GM12891 (cell line): ENCODE results near the gene MGARP.

Source experiments
- DNase-seq: peaks from one replicate; pipeline ENCODE4 v3.0.0; 2011; ENCODE audit warnings: low spot score; ENCODE audit not compliant: insufficient read length
- FAIRE-seq: peaks from 2 replicates; lab custom pipeline; 2011; peaks lifted over from hg19 to GRCh38; lab: Jason Lieb, UNC
- PAX5 ChIP-seq: IDR thresholded peaks from 2 replicates; pipeline ENCODE4 v1.6.1; 2011; ENCODE audit warnings: low read length, moderate library complexity, mild to moderate bottlenecking; ENCODE audit not compliant: insufficient read depth, severe bottlenecking
- POLR2A ChIP-seq: IDR thresholded peaks from 2 replicates; pipeline ENCODE4 v1.6.1; 2011; ENCODE audit warnings: low read depth, low read length, control low read depth
- POLR2AphosphoS5 ChIP-seq: IDR thresholded peaks from 2 replicates; pipeline ENCODE4 v1.6.1; 2011; ENCODE audit warnings: low read depth, low read length, control low read depth
- POU2F2 ChIP-seq: IDR thresholded peaks from 2 replicates; pipeline ENCODE4 v1.6.1; 2011; ENCODE audit warnings: low read depth, mild to moderate bottlenecking, control low read depth, low read length, moderate library complexity
- SPI1 ChIP-seq: IDR thresholded peaks from 2 replicates; pipeline ENCODE4 v1.6.1; 2011; ENCODE audit warnings: low read depth, low read length, control low read depth
- TAF1 ChIP-seq: IDR thresholded peaks from 2 replicates; pipeline ENCODE4 v1.6.1; 2011; ENCODE audit warnings: low read depth, low read length, control low read depth

Gene MGARP

DNA sequence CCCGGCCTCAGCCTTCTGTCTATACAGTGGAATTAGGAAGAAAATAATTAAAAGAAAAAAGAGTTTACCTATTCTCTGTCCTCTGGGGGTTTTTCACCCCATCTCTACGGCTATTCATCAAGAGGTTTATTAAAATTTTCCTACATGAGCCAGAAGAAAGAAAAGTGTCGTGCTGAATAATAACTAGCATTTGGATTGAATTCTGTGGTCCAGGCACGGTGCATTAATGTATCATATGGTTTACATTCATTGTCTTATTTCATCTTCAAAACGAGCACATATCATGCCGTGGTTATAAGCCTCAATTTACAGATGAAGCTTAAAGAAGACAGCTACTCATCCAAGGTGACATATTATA lies 15.9 kb upstream of the MGARP start:
- TF ChIP-seq POLR2A (no peak), POLR2AphosphoS5 (no peak), SPI1 (no peak), PAX5 (no peak), POU2F2 (no peak), TAF1 (no peak)
- DNase-seq (no peak), FAIRE-seq (no peak)

GRCh38 chr4:139295206-139295941 lies 15.3 kb upstream of the MGARP start:
- TF ChIP-seq POLR2AphosphoS5 (peak; percentile 74), POLR2A (peak; percentile 77), POU2F2 (peak; percentile 57; the same call in 1 of the 2 replicates), SPI1 (no peak), PAX5 (no peak), TAF1 (peak; percentile 96)
- FAIRE-seq (peak; percentile 96), DNase-seq (peak; percentile 79)

DNA sequence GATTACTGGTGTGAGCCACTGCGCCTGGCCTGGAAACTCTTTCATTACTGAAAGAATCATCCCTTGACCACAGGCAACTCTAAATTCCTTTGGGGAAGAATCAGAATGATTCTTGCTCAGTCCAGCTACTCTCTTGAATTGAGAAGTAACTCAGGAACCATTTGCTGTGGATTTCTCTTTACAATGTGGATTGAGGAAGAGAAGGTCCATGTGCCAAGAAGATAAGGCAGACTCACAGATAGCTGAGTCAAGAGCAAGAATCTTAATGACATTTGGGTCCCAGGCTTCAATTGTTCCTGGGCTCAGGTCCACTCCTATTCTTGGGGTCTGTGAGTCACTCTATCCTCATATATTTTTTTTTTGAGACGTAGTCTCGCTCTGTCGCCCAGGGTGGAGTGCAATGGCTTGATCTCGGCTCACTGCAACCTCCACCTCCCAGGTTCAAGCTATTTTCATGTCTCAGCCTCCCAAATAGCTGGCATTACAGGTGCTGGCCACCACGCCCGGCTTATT lies 6.2 kb upstream of the MGARP start:
- TF ChIP-seq PAX5: no peak
- no peak for TF ChIP-seq POLR2AphosphoS5
- TF ChIP-seq POU2F2: no peak
- TF ChIP-seq SPI1: no peak
- no peak for TF ChIP-seq TAF1
- TF ChIP-seq POLR2A: no peak
- FAIRE-seq (no peak), DNase-seq (no peak)

DNA sequence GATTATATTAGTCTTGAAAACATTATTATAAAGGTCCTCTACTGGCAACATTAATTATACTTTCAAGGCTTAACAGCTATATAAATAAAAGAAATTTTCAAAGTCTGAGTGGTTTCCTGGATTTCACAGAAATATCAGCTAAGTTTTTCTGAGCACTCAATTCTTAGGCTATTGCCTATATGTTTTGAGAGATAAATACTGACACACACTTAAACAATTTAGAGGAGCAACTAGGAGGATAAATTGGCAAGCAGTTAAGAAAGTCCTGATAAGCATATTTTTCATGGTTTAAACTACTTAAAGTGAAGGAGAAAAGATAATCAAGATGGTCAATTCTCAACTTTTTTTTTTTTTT lies 2.7 kb upstream of the MGARP start:
- DNase-seq: no peak
- TF ChIP-seq POLR2AphosphoS5 (no peak), PAX5 (no peak), POU2F2 (no peak), TAF1 (no peak), POLR2A (no peak), SPI1 (no peak)
- no peak for FAIRE-seq

GRCh38 chr4:139282065-139282720 lies 2.2 kb upstream of the MGARP start:
- no peak for FAIRE-seq
- DNase-seq: no peak

DNA sequence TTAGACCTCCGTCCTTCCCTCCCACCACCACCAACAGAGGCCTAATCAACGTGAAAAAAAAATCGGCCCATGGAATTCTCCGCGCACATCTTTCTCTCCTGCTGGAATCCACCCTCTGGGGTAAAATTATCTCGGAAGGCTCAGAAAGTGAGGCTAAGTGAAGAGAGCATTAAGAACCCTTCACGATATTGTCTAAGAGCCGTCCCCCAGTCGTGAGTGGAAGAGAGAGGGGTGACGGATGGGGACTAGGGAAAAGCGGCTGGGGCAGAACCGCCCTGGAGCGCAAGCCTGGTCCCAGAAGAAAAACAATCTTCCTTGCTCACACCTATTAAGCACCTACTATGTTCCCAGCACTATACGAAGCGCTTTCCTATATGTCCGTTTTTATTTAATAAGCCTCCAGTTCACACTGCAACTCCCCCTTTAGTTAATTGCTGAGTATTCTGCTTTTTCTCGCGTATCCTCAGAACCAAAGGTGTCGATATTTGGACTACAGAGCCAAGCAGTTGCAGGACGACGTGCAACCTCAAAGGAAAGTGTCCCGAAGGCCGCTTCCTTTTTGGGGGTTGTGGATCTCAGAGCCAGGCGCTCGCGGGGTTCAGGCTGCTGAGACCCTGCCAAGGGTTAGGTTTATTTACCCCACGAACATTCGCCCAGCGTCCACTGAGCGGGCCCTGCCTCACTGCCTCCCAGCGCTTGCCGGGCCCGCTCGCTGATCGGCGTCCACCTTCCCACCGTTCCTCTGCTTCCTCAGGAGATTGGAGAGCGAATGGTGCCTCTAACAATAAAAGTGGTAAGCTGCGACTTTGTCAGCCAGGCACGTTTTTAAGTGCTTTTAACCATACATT lies 889 bp downstream of the MGARP start:
- no peak for TF ChIP-seq POLR2A
- no peak for TF ChIP-seq SPI1
- no peak for DNase-seq
- FAIRE-seq: peak; percentile 20

More at GRCh38 chr4:139282065-139282720, 2.2 kb upstream of the MGARP start:
- no peak for TF ChIP-seq TAF1
- no peak for TF ChIP-seq PAX5
- no peak for TF ChIP-seq POLR2AphosphoS5
- TF ChIP-seq POU2F2: no peak
- no peak for TF ChIP-seq SPI1
- TF ChIP-seq POLR2A: no peak

DNA sequence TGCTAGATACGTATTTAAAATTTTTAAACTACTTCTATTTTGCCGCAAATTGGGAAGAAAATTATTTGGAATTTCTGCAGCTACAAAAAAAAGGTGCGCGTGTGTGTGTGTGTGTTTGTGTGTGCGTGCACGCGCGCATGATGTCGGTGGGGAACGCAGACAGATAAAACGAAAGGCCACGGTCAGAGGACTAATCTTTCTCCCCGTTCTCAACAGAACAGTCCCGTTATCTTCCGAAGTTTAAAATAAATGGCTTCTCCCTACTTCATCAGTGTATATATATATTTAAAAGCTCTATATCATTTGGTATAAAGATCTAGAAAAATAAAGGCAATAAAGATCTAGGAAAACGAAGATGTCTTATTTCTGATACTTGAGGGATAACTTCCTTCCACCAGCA lies 1.5 kb downstream of the MGARP start:
- TF ChIP-seq POLR2A (no peak), SPI1 (no peak), POU2F2 (no peak), TAF1 (no peak), POLR2AphosphoS5 (no peak), PAX5 (no peak)
- FAIRE-seq (no peak), DNase-seq (no peak)

- TF ChIP-seq POLR2A (no peak), TAF1 (no peak), POU2F2 (no peak), SPI1 (no peak), POLR2AphosphoS5 (no peak), PAX5 (no peak)
- FAIRE-seq: no peak
- no peak for DNase-seq
Measured at GRCh38 chr4:139275281-139275735, 4.7 kb downstream of the MGARP start.
